ENCODE data around the gene YARS1. TPM values are rescaled to one million over a fixed set of nuclear protein-coding genes. Genes with fewer than 3 reads are reported as not detected.
A peak's percentile ranks its signal among the peaks of the same experiment; 100 is the strongest.

Gene YARS1
- total RNA-seq, 1 experiment from 2014 or later, result 194 TPM

DNA sequence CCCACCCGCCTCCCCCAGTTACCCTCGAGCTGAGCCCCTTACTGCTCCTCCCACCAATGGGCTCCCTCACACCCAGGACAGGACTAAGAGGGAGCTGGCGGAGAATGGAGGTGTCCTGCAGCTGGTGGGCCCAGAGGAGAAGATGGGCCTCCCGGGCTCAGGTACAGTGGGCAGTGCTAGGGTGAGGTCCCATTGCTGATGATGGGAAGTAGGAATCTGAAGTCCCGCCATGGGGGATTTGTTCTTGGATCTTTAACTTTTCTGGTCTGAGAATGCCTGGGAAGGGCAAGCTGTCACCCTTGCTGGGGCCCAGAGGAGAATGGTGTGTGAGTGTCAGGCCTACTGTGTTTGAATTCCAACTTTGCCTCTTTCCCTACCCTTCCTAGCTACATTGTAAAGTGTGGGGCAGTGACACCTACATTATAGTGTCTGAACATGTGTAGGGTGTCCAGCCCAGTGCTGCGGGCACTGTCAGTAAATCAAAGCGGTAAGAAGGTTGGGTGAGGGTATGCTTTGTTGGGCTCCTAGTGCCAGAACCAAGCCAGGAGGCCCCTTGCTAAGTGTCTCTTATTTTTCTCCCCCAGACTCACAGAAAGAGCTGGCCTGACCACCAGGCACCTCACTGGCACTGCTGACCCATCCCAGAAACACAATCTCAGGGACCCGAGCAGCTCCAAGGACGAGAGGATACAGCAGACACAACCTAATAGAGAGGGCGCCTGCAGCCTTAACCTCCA, 44.7 kb downstream of the YARS1 start:
- H2BK5ac ChIP-seq (ENCODE audit: insufficient read length, low read length), result no peak overlapping the region
- H2AFZ ChIP-seq (ENCODE audit: low read length), result no peak overlapping the region
- H3K18ac ChIP-seq (ENCODE audit: insufficient read length, low read depth, low read length), result no peak overlapping the region
- H3K9me3 ChIP-seq (ENCODE audit: control insufficient read depth, low read depth, low read length), result no peaks in the 10 kb centered on the region
- no peak overlapping the region for H3K9ac ChIP-seq (ENCODE audit: extremely low read depth, insufficient read length, low read length)
- no peaks in the 10 kb centered on the region for H3K27me3 ChIP-seq (ENCODE audit: insufficient read depth, low read length)
- H3K56ac ChIP-seq (ENCODE audit: insufficient read length, low read depth, low read length), result no peak overlapping the region
- H3K27ac ChIP-seq (ENCODE audit: insufficient read length, low read depth, low read length), result no peak overlapping the region
- H3K9me3 Mint-ChIP-seq, result no peaks in the 10 kb centered on the region
- H3K4ac ChIP-seq (ENCODE audit: low read depth, low read length), result no peak overlapping the region
- H4K20me1 ChIP-seq (ENCODE audit: control insufficient read depth, insufficient read depth, insufficient read length), result no peaks in the 10 kb centered on the region
- no peak overlapping the region; a peak in 1 of 5 replicates for H3K4me3 Mint-ChIP-seq
- H3K79me2 ChIP-seq (ENCODE audit: insufficient read depth, low read length), result no peaks in the 10 kb centered on the region; the same call in 1 of the 2 replicates
- no peak overlapping the region for H2BK15ac ChIP-seq (ENCODE audit: low read depth, low read length)
- no peaks in the 10 kb centered on the region for H3K27me3 Mint-ChIP-seq (ENCODE audit: low read depth)
- H2BK12ac ChIP-seq (ENCODE audit: insufficient read length, low read depth, low read length), result no peak overlapping the region
- peaks cover 18 to 55% of the 10 kb centered on the region in 2 experiments for H3K4me1 Mint-ChIP-seq
- H3K27ac Mint-ChIP-seq, result peak overlapping the region in 2 of 3 experiments; percentile 81 to 96; a peak in 4 of 7 replicates
- WGBS (ENCODE audit: extremely low coverage, insufficient read length, low lambda C conversion rate), result no CpG with 5 or more reads among the region's 10 CpGs
- no peak overlapping the region for H2BK120ac ChIP-seq (ENCODE audit: low read depth, low read length, poor library complexity, severe bottlenecking)
- TF ChIP-seq CTCF (conservative IDR thresholded peaks at IDR 0.05), result no peak
- no peak for DNase-seq
- H3K14ac ChIP-seq (ENCODE audit: insufficient read depth, low read length), result no peak overlapping the region
- no peak overlapping the region for H3K4me2 ChIP-seq (ENCODE audit: insufficient read depth, insufficient read length, low read length)
- H3K79me1 ChIP-seq (ENCODE audit: insufficient read depth, low read depth, low read length, poor library complexity, severe bottlenecking), result no peaks in the 10 kb centered on the region
- no peak overlapping the region for H3K23ac ChIP-seq (ENCODE audit: insufficient read length, low read depth, low read length)
- no peak overlapping the region for H4K8ac ChIP-seq (replicated peaks; ENCODE audit: insufficient read length, low read depth, low read length)
- no peak overlapping the region for H2AK5ac ChIP-seq (ENCODE audit: insufficient read length, low read length)
- H2BK20ac ChIP-seq (ENCODE audit: low read depth, low read length, poor library complexity, severe bottlenecking), result no peak overlapping the region
- peaks cover 20 to 69% (median 63%) of the 10 kb centered on the region in 3 experiments for H3K36me3 Mint-ChIP-seq (ENCODE audit: insufficient read depth in 1 of 3, low read depth in 3 of 3)
- no peak overlapping the region for H4K91ac ChIP-seq (ENCODE audit: insufficient read length, low read depth, low read length)
- no peaks in the 10 kb centered on the region for H3K23me2 ChIP-seq (ENCODE audit: insufficient read length, low read depth, low read length, poor library complexity, severe bottlenecking)
- no peaks in the 10 kb centered on the region; the same call in 1 of the 2 replicates for H3K4me1 ChIP-seq (ENCODE audit: insufficient read depth, low read length)
- H3T11ph ChIP-seq (ENCODE audit: low read length), result no peak overlapping the region
- H4K5ac ChIP-seq (ENCODE audit: insufficient read length, low read depth, low read length), result no peak overlapping the region
